H1 (cell line): Measurements from ENCODE around the gene VSTM2L. TPM values are rescaled to one million over a fixed set of nuclear protein-coding genes. Genes with fewer than 3 reads are reported as not detected.

Experiments used
- CTCF ChIA-PET: fragments of 300-600 bp; sonication (Branson Sonifier 250); formaldehyde crosslinking; loops from one replicate; lab custom pipeline; 2021; ENCODE audit not compliant: partially characterized antibody; lab: Charles Lee
- POLR2A ChIA-PET: fragments of 300-600 bp; sonication (Branson Sonifier 250); formaldehyde crosslinking; loops from one replicate; lab custom pipeline; 2021; ENCODE audit warnings: inconsistent platforms; ENCODE audit not compliant: partially characterized antibody; lab: Charles Lee
- DNase-seq, 2 experiments: peaks; one replicate each; pipeline versions ENCODE4 v3.0.0 to v3.0.0-alpha.2; 2010 to 2022; ENCODE audit warnings: low spot score in 2 of 2, low read depth in 1 of 2, mixed read lengths in 1 of 2
- FAIRE-seq: peaks from 2 replicates; lab custom pipeline; 2011; peaks lifted over from hg19 to GRCh38; lab: Jason Lieb, UNC
- H2AFZ ChIP-seq: 2 replicates; pipeline ENCODE4 v1.8.1; 2012; ENCODE audit warnings: low read length, inconsistent platforms
- H2AK5ac ChIP-seq: 2 replicates; pipeline ENCODE4 v1.6.1; 2013; ENCODE audit warnings: low read depth, low read length
- H2BK120ac ChIP-seq: replicated peaks from 2 replicates; pipeline ENCODE3; 2013; ENCODE audit warnings: low read depth, low read length, inconsistent platforms
- H2BK12ac ChIP-seq: 2 replicates; pipeline ENCODE4 v1.6.1; 2013; ENCODE audit warnings: low read depth, low read length
- H2BK15ac ChIP-seq: 2 replicates; pipeline ENCODE4 v1.6.1; 2013; ENCODE audit warnings: low read length
- H2BK20ac ChIP-seq: 2 replicates; pipeline ENCODE4 v1.6.1; 2013; ENCODE audit warnings: low read length
- H2BK5ac ChIP-seq: 2 replicates; pipeline ENCODE4 v1.6.1; 2013; ENCODE audit warnings: low read depth, low read length
- H3K14ac ChIP-seq: 2 replicates; pipeline ENCODE4 v1.6.1; 2013; ENCODE audit warnings: inconsistent platforms; ENCODE audit not compliant: insufficient read length
- H3K18ac ChIP-seq: 2 replicates; pipeline ENCODE4 v1.6.1; 2013; ENCODE audit warnings: low read length; ENCODE audit errors: extremely low read depth
- H3K23ac ChIP-seq: 2 replicates; pipeline ENCODE4 v1.6.1; 2013; ENCODE audit warnings: inconsistent platforms; ENCODE audit not compliant: insufficient read length
- H3K23me2 ChIP-seq: 2 replicates; pipeline ENCODE4 v1.6.1; 2013; ENCODE audit warnings: low read depth, low read length
- H3K27ac ChIP-seq: 2 replicates; pipeline ENCODE4 v1.6.1; 2011; ENCODE audit warnings: low read depth, low read length, inconsistent platforms
- H3K27me3 ChIP-seq, 4 experiments: replicated peaks in 1 of 4; 1 replicate in 1 of 4; 2 replicates in 3 of 4; pipeline versions ENCODE4 v1.6.1 to v1.8.1; 2011 to 2013; ENCODE audit warnings: low read length in 3 of 4, mild to moderate bottlenecking in 3 of 4, inconsistent platforms in 2 of 4, mixed read lengths in 2 of 4, moderate library complexity in 1 of 4; ENCODE audit not compliant: control insufficient read depth in 3 of 4, insufficient read depth in 3 of 4; ENCODE audit errors: extremely low read depth in 1 of 4
- H3K36me3 ChIP-seq, 4 experiments: 2 replicates each; pipeline versions ENCODE4 v1.6.1 to v1.8.1; 2011 to 2013; ENCODE audit warnings: mild to moderate bottlenecking in 4 of 4, low read length in 3 of 4, moderate library complexity in 2 of 4, control low read depth in 1 of 4, inconsistent platforms in 1 of 4; ENCODE audit not compliant: insufficient read depth in 4 of 4, control insufficient read depth in 2 of 4
- H3K4ac ChIP-seq: replicated peaks from 2 replicates; pipeline ENCODE3; 2013; ENCODE audit warnings: low read length, low read depth, mixed read lengths, inconsistent platforms; ENCODE audit not compliant: insufficient read length
- H3K4me1 ChIP-seq, 4 experiments: replicated peaks in 1 of 4; 1 replicate in 1 of 4; 2 replicates in 3 of 4; pipeline versions ENCODE4 v1.6.1 to v1.8.1; 2011 to 2013; ENCODE audit warnings: low read length in 3 of 4, inconsistent platforms in 2 of 4, mixed read lengths in 1 of 4; ENCODE audit not compliant: insufficient read depth in 4 of 4, control insufficient read depth in 3 of 4
- H3K4me2 ChIP-seq, 2 experiments: 2 replicates each; pipeline versions ENCODE4 v1.6.1 to v1.8.1; 2011 to 2013; ENCODE audit warnings: low read depth in 2 of 2, low read length in 2 of 2, control low read depth in 1 of 2, inconsistent platforms in 1 of 2, mild to moderate bottlenecking in 1 of 2; ENCODE audit not compliant: insufficient read depth in 1 of 2
- H3K4me3 ChIP-seq, 4 experiments: fragments of 200-600, 300-600 bp in 1 of 4; sonication (generic), shearing (Covaris generic), sonication (Bioruptor Twin) in 1 of 4; 2 replicates each; pipeline versions ENCODE4 v1.5.1 to v1.8.1; 2011 to 2016; ENCODE audit warnings: low read length in 4 of 4, low read depth in 3 of 4, control low read depth in 2 of 4, inconsistent platforms in 2 of 4, mild to moderate bottlenecking in 2 of 4, mixed read lengths in 1 of 4, moderate library complexity in 1 of 4; ENCODE audit not compliant: insufficient read depth in 2 of 4; ENCODE audit errors: extremely low read depth in 1 of 4
- H3K56ac ChIP-seq: replicated peaks from 2 replicates; pipeline ENCODE3; 2013; ENCODE audit warnings: low read depth, mild to moderate bottlenecking, mixed read lengths, low read length, inconsistent platforms; ENCODE audit not compliant: insufficient read length
- H3K79me1 ChIP-seq: 2 replicates; pipeline ENCODE4 v1.6.1; 2013; ENCODE audit warnings: low read depth, low read length, control low read depth
- H3K79me2 ChIP-seq, 2 experiments: 2 replicates each; pipeline versions ENCODE4 v1.6.1 to v1.8.1; 2012 to 2013; ENCODE audit warnings: low read length in 2 of 2, mild to moderate bottlenecking in 2 of 2, inconsistent platforms in 1 of 2; ENCODE audit not compliant: insufficient read depth in 2 of 2, control insufficient read depth in 1 of 2
- H3K9ac ChIP-seq, 4 experiments: replicated peaks in 1 of 4; 1 replicate in 1 of 4; 2 replicates in 3 of 4; pipeline versions ENCODE4 v1.6.1 to v1.8.1; 2011 to 2013; ENCODE audit warnings: low read depth in 3 of 4, low read length in 3 of 4, control low read depth in 2 of 4, mild to moderate bottlenecking in 2 of 4, moderate library complexity in 2 of 4, inconsistent platforms in 1 of 4; ENCODE audit errors: extremely low read depth in 1 of 4
- H3K9me3 ChIP-seq, 2 experiments: 2 replicates each; pipeline versions ENCODE4 v1.6.1 to v1.8.1; 2012 to 2013; ENCODE audit warnings: mild to moderate bottlenecking in 2 of 2, moderate library complexity in 2 of 2, control low read depth in 1 of 2, inconsistent platforms in 1 of 2, low read depth in 1 of 2, low read length in 1 of 2, mixed read lengths in 1 of 2; ENCODE audit not compliant: insufficient read depth in 2 of 2
- H4K20me1 ChIP-seq, 2 experiments: replicated peaks in 1 of 2; 2 replicates each; pipeline versions ENCODE3 to v1.8.1; 2011 to 2013; ENCODE audit warnings: inconsistent platforms in 2 of 2, low read length in 2 of 2, mild to moderate bottlenecking in 1 of 2; ENCODE audit not compliant: insufficient read depth in 2 of 2, control insufficient read depth in 1 of 2
- H4K5ac ChIP-seq: 2 replicates; pipeline ENCODE4 v1.6.1; 2013; ENCODE audit warnings: low read length, low read depth, mixed read lengths, inconsistent platforms; ENCODE audit not compliant: insufficient read length
- H4K8ac ChIP-seq: 2 replicates; pipeline ENCODE4 v1.8.0; 2013; ENCODE audit warnings: mild to moderate bottlenecking, moderate library complexity, low read length, inconsistent platforms; ENCODE audit not compliant: insufficient read depth; ENCODE audit errors: extremely low read depth
- H4K91ac ChIP-seq: replicated peaks from 2 replicates; pipeline ENCODE3; 2013; ENCODE audit warnings: low read length, mixed read lengths, inconsistent platforms; ENCODE audit not compliant: insufficient read length
- BCL11A ChIP-seq, 2 experiments: IDR thresholded peaks; one replicate each; pipeline ENCODE4 v1.6.1; 2011; ENCODE audit warnings: low read depth in 2 of 2, low read length in 2 of 2, mild to moderate bottlenecking in 2 of 2
- KDM1A ChIP-seq: fragments of 200-600, 300-600 bp; sonication (generic); IDR thresholded peaks from 2 replicates; pipeline ENCODE4 v1.7.1; 2016; ENCODE audit warnings: mild to moderate bottlenecking, low read length, borderline replicate concordance
- WGBS, 2 experiments: shearing (Covaris generic) in 1 of 2; methylation state at CpG; one replicate each; pipeline versions ENCODE4 v1.1.6 to v1.1.7; 2013 to 2015; ENCODE audit warnings: low lambda C conversion rate in 2 of 2, mixed read lengths in 2 of 2, inconsistent platforms in 1 of 2, low coverage in 1 of 2, missing lambda C conversion rate in 1 of 2; ENCODE audit not compliant: insufficient replicate concordance in 2 of 2, insufficient coverage in 1 of 2, insufficient read length in 1 of 2; ENCODE audit errors: extremely low coverage in 1 of 2, missing lambda C conversion rate in 1 of 2; 5-methylcytosine and 5-hydroxymethylcytosine counted together
- polyA plus RNA-seq, 7 experiments: library from polyadenylated mRNA; depleted of rRNA in 3 of 7; stranded (reverse) in 5 of 7; unstranded in 2 of 7; fragments of >200 nt in 5 of 7; fragments of 200-250 nt in 2 of 7; gene quantifications; 1 replicate in 5 of 7; 2 replicates in 1 of 7; 4 replicates in 1 of 7; pipeline versions ENCODE4 v1.2.1 to v1.2.3, GENCODE V29; 2011 to 2013; ENCODE audit warnings: missing spikeins in 2 of 7, mixed read lengths in 2 of 7
- total RNA-seq: library from RNA; stranded (reverse); fragmentation: NEBNext Ultra II Directional; extraction: Animal tissue kit (Norgen Biotek cat#: 25700); gene quantifications from 2 replicates; pipeline ENCODE4 v1.2.1, GENCODE V29; 2021

The VSTM2L gene
- total and polyA plus RNA-seq, 2 of the 8 experiments (the other 6 are each of a cell fraction or from before 2014, with no cell fraction given), result 1.3 to 3.2 TPM

- peak overlapping the region; percentile 87 for H4K91ac ChIP-seq
- no peaks in the 10 kb centered on the region for H3K36me3 ChIP-seq
- no peak overlapping the region for H3K4ac ChIP-seq
- H3K56ac ChIP-seq, result no peak overlapping the region
- no peak overlapping the region for H3K23ac ChIP-seq
- no peaks in the 10 kb centered on the region for H3K9me3 ChIP-seq
- H4K20me1 ChIP-seq, result peaks cover 0 to 5% of the 10 kb centered on the region in 2 experiments
- TF ChIP-seq KDM1A (peak; percentile 64; the same call in 1 of the 2 replicates), BCL11A (IDR thresholded peaks at IDR 0.05; ENCODE audit: low read depth in 2 of 2, low read length in 2 of 2) (no peak)
- TF ChIP-seq, all 59 proteins: peak for 1
- Histone ChIP-seq H2BK20ac (no peak overlapping the region), H3K4me2 (peak overlapping the region in 1 of 2 experiments; percentile 35; a peak in 2 of 4 replicates), H3K79me2 (no peaks in the 10 kb centered on the region), H3K27me3 (no peaks in the 10 kb centered on the region; a peak in 3 of 7 replicates), H2BK12ac (peak overlapping the region; percentile 89; the same call in 1 of the 2 replicates), H2BK5ac (peak overlapping the region; percentile 73), H3K9ac (no peak overlapping the region), H3K4me3 (no peak overlapping the region), H3K23me2 (peaks cover 17% of the 10 kb centered on the region; the same call in 1 of the 2 replicates), H3K27ac (no peak overlapping the region), H3K14ac (no peak overlapping the region), H3K79me1 (no peaks in the 10 kb centered on the region), H2BK15ac (peak overlapping the region; percentile 75; the same call in 1 of the 2 replicates), H2AFZ (no peak overlapping the region), H3K4me1 (peaks cover 16 to 44% (median 26%) of the 10 kb centered on the region in 4 experiments), H2BK120ac (no peak overlapping the region), H4K5ac (no peak overlapping the region), H3K18ac (no peak overlapping the region; the same call in 1 of the 2 replicates), H2AK5ac (peak overlapping the region; percentile 66), H4K8ac (no peak overlapping the region)
- no peak for FAIRE-seq
- peak in 1 of 2 experiments; percentile 70 for DNase-seq
- WGBS, 2 experiments, result 53% methylated on average over 11 of the region's 11 CpGs; no CpG with 5 or more reads in 1 of the 2 experiments
- ChIA-PET POLR2A (interaction anchor here (0.9 to 1.3 kb wide), 3 partner anchors 12 to 72 kb away, joined by 3 to 4 read pairs (median 4); no protein-coding TSS in a partner anchor), CTCF (interaction anchor here (0.6 to 1.7 kb wide), 5 partner anchors 9 to 260 kb away, joined by 3 to 4 read pairs (median 3); partner anchors contain the start of gene VSTM2L)
These were observed 8.9 kb downstream of the VSTM2L start for GRCh38 chr20:37911838-37912281.
